GM12874 (cell line): ENCODE results near the gene REV3L.

ENCODE experiments used
- CTCF ChIP-seq: IDR thresholded peaks from 2 replicates; pipeline ENCODE4 v1.5.1; 2011; ENCODE audit warnings: low read depth, mild to moderate bottlenecking, control low read depth, low read length, moderate library complexity; ENCODE audit not compliant: insufficient read depth

Gene REV3L

GRCh38 chr6:111270121-111270520 lies 212.9 kb downstream of the REV3L start:
- no peak for TF ChIP-seq CTCF

- TF ChIP-seq CTCF = no peak
Observed at GRCh38 chr6:111269401-111269970, 213.5 kb downstream of the REV3L start.

- no peak for TF ChIP-seq CTCF
Observed at GRCh38 chr6:111267764-111268333, 215.2 kb downstream of the REV3L start.

- TF ChIP-seq CTCF = no peak
Observed at GRCh38 chr6:111266276-111266675, 216.7 kb downstream of the REV3L start.

- no peak for TF ChIP-seq CTCF
Observed at GRCh38 chr6:111265842-111266241, 217.2 kb downstream of the REV3L start.

GRCh38 chr6:111263837-111264236 lies 219.2 kb downstream of the REV3L start:
- TF ChIP-seq CTCF = no peak

GRCh38 chr6:111260570-111261298 lies 222.3 kb downstream of the REV3L start:
- no peak for TF ChIP-seq CTCF
